Dedifferentiated amniotic fluid mesenchymal stem cell (primary cell): ENCODE results near the gene TADA2A.

Experiments
- DNase-seq: peaks from one replicate; pipeline ENCODE4 v3.0.0-alpha.2; 2016; ENCODE audit errors: extremely low spot score

Gene TADA2A

DNA sequence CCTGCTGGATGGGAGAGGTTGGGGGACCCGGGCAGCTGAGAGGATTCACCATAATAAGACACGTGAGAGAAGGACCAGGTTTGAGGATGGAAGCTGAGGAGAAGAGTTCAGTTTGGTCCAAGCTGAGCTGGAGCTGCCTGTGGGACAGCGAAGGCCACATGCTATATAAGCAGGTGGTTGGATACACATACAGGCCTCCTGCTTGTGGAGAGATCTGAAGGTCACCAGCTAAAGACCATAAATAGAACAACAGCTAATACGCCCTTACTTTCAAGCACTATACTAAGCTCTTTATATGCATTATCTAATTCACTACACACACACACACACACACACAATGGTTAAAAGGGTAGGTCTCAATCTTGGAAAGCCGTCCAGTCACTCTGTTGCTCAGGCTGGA lies 115.1 kb downstream of the TADA2A start:
- DNase-seq = no peak

DNA sequence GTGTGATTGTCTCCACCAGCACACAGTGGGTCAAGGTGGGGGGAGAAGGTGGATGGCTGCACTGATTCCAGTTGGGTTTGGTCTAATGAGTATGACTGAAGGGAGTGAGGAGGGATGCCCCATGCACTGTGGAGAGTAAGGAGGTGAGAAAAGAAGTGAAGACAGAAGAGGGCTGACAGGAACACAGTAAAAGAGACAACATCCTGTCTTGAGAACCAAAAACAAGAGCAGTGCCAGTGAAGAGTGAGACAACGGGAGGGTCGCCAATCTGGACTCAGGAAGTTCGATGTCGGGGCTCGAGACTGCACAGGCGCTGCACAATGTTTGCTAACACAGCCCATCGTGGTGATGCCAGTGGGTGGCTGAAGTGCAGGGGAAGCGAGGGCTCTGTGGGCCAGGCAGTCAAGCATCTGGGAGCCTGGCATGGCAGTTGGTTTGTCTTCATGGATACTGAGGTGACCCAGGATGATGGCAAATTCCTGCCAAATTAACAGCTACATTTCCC lies 117.1 kb downstream of the TADA2A start:
- no peak for DNase-seq

DNA sequence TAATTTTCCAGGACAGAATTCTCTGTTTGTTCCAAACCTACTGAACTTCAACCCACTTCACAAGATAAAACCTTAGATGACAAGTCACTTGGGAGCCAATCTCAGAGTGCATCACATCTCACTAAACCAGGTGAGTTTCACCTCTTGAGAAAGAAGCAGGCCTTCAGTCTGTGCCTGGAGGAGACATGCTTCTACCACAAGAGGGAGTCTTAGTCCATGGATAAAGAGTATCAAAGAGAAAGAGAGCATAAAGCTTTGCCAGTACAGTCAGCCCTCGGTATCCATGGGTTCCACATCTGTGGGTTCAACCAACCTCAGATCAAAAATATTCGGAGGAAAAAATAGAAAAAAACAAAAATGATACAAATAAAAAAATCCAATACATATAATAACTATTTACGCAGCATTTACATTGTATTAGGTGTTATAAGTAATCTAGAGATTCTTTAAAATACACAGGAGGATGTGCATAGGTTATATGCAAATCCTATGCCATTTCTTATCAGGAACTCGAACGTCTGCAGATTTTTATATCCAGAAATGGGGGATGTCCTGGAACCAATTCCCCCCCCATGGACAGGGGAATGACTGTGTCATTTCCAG lies 120.7 kb downstream of the TADA2A start:
- DNase-seq = peak; percentile 63
